Stimulated activated CD8-positive, alpha-beta memory T cell treated with anti-CD3 and anti-CD28 coated beads, Interleukin-7, amount 100 ng/mL, for 4 hours (primary cell): ENCODE measurements around the gene ARL4C.

Experiments used
- DNase-seq, 2 donors: peaks; one replicate each; pipeline ENCODE4 v3.0.0-alpha.2; 2020; ENCODE audit warnings: low read depth in 2 of 2

ARL4C gene

GRCh38 chr2:234447189-234447588, 49.7 kb downstream of the ARL4C start:
- DNase-seq, result no peak

GRCh38 chr2:234446404-234447076, 50.3 kb downstream of the ARL4C start:
- DNase-seq, result peak; percentile 58 to 73

- peak in 1 of 2 donors; percentile 60 for DNase-seq
Observed at GRCh38 chr2:234444893-234445292, 52.0 kb downstream of the ARL4C start.

GRCh38 chr2:234444242-234444730, 52.6 kb downstream of the ARL4C start:
- DNase-seq, result no peak
